PC-3 (cell line): ENCODE data around the gene JAKMIP2. TPM values are rescaled to one million over a fixed set of nuclear protein-coding genes. Genes with fewer than 3 reads are reported as not detected.

Experiments used
- ATAC-seq: fragments of 200-7000 bp; cut with Tn5 transposase; 2 replicates; pipeline ENCODE4 v1.9.1; 2020; ENCODE audit warnings: mild to moderate bottlenecking, moderate library complexity
- BruUV-seq: library from RNA; stranded (reverse); fragments of 400-500 nt; replicated peaks from 2 replicates; lab custom pipeline; 2021; lab: Mats Ljungman, UMichigan
- CTCF ChIA-PET: fragments of 300-600 bp; sonication (Branson Sonifier 250); formaldehyde crosslinking; loops from one replicate; lab custom pipeline; 2022; ENCODE audit warnings: antibody characterized with exemption; lab: Charles Lee
- POLR2A ChIA-PET: fragments of 300-600 bp; sonication (Branson Sonifier 250); formaldehyde crosslinking; loops from one replicate; lab custom pipeline; 2022; ENCODE audit warnings: antibody characterized with exemption; ENCODE audit not compliant: unreplicated experiment; lab: Charles Lee
- DNase-seq: peaks from one replicate; pipeline ENCODE4 v3.0.0-alpha.2; 2015
- H2AFZ ChIP-seq: fragments of 300-600 bp; sonication (generic); 2 replicates; pipeline ENCODE4 v1.6.0; 2016; ENCODE audit warnings: antibody characterized with exemption, low read length
- H3F3A ChIP-seq: fragments of 300-600 bp; sonication (generic); one replicate; pipeline ENCODE4 v1.6.0; 2017; ENCODE audit warnings: antibody characterized with exemption, low read length, control low read depth, mild to moderate bottlenecking; ENCODE audit not compliant: unreplicated experiment
- H3K27ac ChIP-seq: fragments of 300-600 bp; sonication (generic); 2 replicates; pipeline ENCODE4 v1.5.1; 2016; ENCODE audit warnings: mild to moderate bottlenecking, low read length
- H3K27me3 ChIP-seq: fragments of 300-600 bp; sonication (generic); 2 replicates; pipeline ENCODE4 v1.6.1; 2016; ENCODE audit warnings: low read length, mixed read lengths
- H3K36me3 ChIP-seq: fragments of 300-600 bp; sonication (generic); 2 replicates; pipeline ENCODE4 v1.6.1; 2016; ENCODE audit warnings: low read depth, mixed run types, low read length, mixed read lengths
- H3K4me1 ChIP-seq: fragments of 300-600 bp; sonication (generic); 2 replicates; pipeline ENCODE4 v1.5.1; 2016; ENCODE audit warnings: low read length; ENCODE audit not compliant: insufficient read depth
- H3K4me2 ChIP-seq: fragments of 300-600 bp; sonication (generic); 2 replicates; pipeline ENCODE4 v1.6.0; 2016; ENCODE audit warnings: low read length
- H3K4me3 ChIP-seq: fragments of 300-600 bp; sonication (generic); 2 replicates; pipeline ENCODE4 v1.5.1; 2016; ENCODE audit warnings: mild to moderate bottlenecking, low read length, mixed read lengths
- H3K79me2 ChIP-seq: fragments of 300-600 bp; sonication (generic); 2 replicates; pipeline ENCODE4 v1.6.1; 2017; ENCODE audit warnings: low read length, mixed read lengths
- H3K9ac ChIP-seq: fragments of 300-600 bp; sonication (generic); 2 replicates; pipeline ENCODE4 v1.6.0; 2016; ENCODE audit warnings: mild to moderate bottlenecking, low read length
- H3K9me2 ChIP-seq: fragments of 300-600 bp; sonication (generic); replicated peaks from 2 replicates; pipeline ENCODE4 v1.6.1; 2016; ENCODE audit warnings: mixed run types, low read length, mixed read lengths
- H3K9me3 ChIP-seq: fragments of 300-600 bp; sonication (generic); 2 replicates; pipeline ENCODE4 v1.6.1; 2016; ENCODE audit warnings: low read length, mixed read lengths
- H4K20me1 ChIP-seq: fragments of 300-600 bp; sonication (generic); 2 replicates; pipeline ENCODE4 v1.6.1; 2016; ENCODE audit warnings: low read length, mixed read lengths
- EZH2 ChIP-seq: fragments of 300-600 bp; sonication (generic); IDR thresholded peaks from one replicate; pipeline ENCODE4 v1.6.1; 2017; ENCODE audit warnings: antibody characterized with exemption, mild to moderate bottlenecking, low read length; ENCODE audit not compliant: unreplicated experiment
- EZH2phosphoT487 ChIP-seq: fragments of 300-600 bp; sonication (generic); IDR thresholded peaks from 2 replicates; pipeline ENCODE4 v1.6.1; 2018; ENCODE audit warnings: mild to moderate bottlenecking, antibody characterized with exemption, low read length, borderline replicate concordance
- intact Hi-C: fragments of 100-400 bp; cut with micrococcal nuclease; formaldehyde crosslinking; loops from 2 replicates; pipeline ENCODE4 v1.9.0; 2023
- total RNA-seq: library from RNA; depleted of rRNA; stranded (reverse); fragments of >200 nt; gene quantifications from 2 replicates; pipeline ENCODE4 v1.2.3, GENCODE V29; 2014
- TF ChIP-seq, protein P1 (sequence below): fragments of 300-600 bp; sonication (generic); conservative IDR thresholded peaks from 2 replicates; pipeline ENCODE4 v1.5.1; 2017; ENCODE audit warnings: antibody characterized with exemption, low read depth, mild to moderate bottlenecking, low read length

The JAKMIP2 gene
- total RNA-seq, 1 experiment from 2014 or later = 0.15 TPM

DNA sequence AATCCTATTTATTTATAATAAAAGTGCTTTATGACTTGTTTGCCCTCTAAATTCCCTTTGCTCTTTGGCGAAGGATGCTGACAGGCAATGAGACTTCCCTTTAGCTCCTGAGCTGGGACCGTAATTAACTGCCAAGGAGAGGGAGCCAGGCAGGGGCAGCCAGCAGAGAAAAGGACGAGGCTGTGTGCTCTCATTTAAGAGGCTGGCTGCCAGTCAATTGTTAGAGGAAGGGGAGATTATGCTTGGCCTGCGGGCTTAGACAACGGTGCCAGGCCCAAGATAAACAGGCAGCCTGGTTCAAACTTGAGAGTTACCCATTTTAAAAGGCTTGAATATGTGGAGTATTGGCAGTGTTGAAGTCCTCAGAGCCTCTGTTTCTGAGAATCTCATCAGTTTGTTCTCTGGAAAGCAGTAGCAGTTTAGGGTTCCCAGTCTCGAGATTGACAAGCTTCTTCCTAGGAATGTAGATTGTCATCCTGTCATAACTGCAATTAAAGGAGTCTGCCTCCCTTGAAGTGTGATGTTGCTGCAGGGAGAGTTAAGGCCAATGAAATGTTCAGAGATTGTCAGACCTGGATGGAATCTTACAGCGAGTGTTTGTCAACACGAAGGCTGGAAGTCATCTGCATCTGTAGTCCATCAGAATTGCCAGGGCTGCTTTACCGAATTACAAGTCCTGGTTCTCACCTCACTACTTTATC, 113.2 kb downstream of the JAKMIP2 start:
- H2AFZ ChIP-seq = no peak overlapping the region
- no peaks in the 10 kb centered on the region for H3K79me2 ChIP-seq
- no peak for DNase-seq
- no peaks in the 10 kb centered on the region for H3K4me1 ChIP-seq
- no peak overlapping the region for H3K27ac ChIP-seq
- intact Hi-C loops = no loop called here
- ChIA-PET POLR2A (no interaction called here), CTCF (interaction anchor here (0.7 kb wide), 1 partner anchor 24 kb away, joined by 4 read pairs; no protein-coding TSS in a partner anchor)
- H4K20me1 ChIP-seq = no peaks in the 10 kb centered on the region
- H3F3A ChIP-seq = no peaks in the 10 kb centered on the region
- ATAC-seq = no peak; the same call in 1 of the 2 replicates
- H3K9me3 ChIP-seq = no peaks in the 10 kb centered on the region
- no peak overlapping the region for H3K4me2 ChIP-seq
- H3K9me2 ChIP-seq = no peaks in the 10 kb centered on the region
- no peak overlapping the region for H3K9ac ChIP-seq
- no TSS peak for BruUV-seq
- H3K27me3 ChIP-seq = peaks cover 10% of the 10 kb centered on the region
- no peaks in the 10 kb centered on the region for H3K36me3 ChIP-seq
- H3K4me3 ChIP-seq = no peak overlapping the region
- TF ChIP-seq EZH2 = no peak
- no peak for TF ChIP-seq EZH2phosphoT487
- TF ChIP-seq, protein P1, sequence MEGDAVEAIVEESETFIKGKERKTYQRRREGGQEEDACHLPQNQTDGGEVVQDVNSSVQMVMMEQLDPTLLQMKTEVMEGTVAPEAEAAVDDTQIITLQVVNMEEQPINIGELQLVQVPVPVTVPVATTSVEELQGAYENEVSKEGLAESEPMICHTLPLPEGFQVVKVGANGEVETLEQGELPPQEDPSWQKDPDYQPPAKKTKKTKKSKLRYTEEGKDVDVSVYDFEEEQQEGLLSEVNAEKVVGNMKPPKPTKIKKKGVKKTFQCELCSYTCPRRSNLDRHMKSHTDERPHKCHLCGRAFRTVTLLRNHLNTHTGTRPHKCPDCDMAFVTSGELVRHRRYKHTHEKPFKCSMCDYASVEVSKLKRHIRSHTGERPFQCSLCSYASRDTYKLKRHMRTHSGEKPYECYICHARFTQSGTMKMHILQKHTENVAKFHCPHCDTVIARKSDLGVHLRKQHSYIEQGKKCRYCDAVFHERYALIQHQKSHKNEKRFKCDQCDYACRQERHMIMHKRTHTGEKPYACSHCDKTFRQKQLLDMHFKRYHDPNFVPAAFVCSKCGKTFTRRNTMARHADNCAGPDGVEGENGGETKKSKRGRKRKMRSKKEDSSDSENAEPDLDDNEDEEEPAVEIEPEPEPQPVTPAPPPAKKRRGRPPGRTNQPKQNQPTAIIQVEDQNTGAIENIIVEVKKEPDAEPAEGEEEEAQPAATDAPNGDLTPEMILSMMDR = no peak

DNA sequence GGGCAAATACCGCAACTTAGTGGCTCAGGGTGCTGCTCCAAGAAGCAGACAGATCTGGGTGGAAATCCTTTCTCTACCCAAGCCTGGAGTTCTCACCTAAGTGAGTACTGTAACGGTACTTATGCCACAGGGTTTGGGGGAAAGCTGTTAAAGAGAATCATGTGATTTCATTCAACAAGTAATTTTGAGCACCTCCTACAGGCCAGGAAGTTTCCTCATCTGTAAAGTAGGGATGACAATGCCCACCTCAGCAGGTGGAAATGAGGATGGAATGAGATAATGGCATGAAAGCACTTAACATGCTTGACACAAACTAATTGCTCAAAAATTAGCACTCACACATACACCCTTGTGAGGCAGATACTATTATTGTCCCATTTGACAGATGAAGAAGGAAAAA, 114.1 kb downstream of the JAKMIP2 start:
- Histone ChIP-seq H3K4me1 (no peaks in the 10 kb centered on the region), H3K79me2 (no peaks in the 10 kb centered on the region), H3K27me3 (peaks cover 3% of the 10 kb centered on the region; the same call in 1 of the 2 replicates), H3K4me3 (no peak overlapping the region), H3K9me3 (no peaks in the 10 kb centered on the region), H3K4me2 (no peak overlapping the region), H3K9ac (no peak overlapping the region), H3K9me2 (no peaks in the 10 kb centered on the region), H3K27ac (no peak overlapping the region), H2AFZ (no peak overlapping the region), H3F3A (no peaks in the 10 kb centered on the region), H4K20me1 (no peaks in the 10 kb centered on the region), H3K36me3 (no peaks in the 10 kb centered on the region)
- DNase-seq (no peak), ATAC-seq (no peak)
- POLR2A ChIA-PET = no interaction called here
- BruUV-seq = no TSS peak
- intact Hi-C loops = no loop called here
- TF ChIP-seq EZH2phosphoT487 (no peak), EZH2 (no peak)
- TF ChIP-seq, protein P1 = 0 out of 2 replicates have a peak, but pooled peaks have one; percentile 15
- CTCF ChIA-PET = interaction anchor here (0.7 kb wide), 1 partner anchor 25 kb away, joined by 4 read pairs; no protein-coding TSS in a partner anchor

DNA sequence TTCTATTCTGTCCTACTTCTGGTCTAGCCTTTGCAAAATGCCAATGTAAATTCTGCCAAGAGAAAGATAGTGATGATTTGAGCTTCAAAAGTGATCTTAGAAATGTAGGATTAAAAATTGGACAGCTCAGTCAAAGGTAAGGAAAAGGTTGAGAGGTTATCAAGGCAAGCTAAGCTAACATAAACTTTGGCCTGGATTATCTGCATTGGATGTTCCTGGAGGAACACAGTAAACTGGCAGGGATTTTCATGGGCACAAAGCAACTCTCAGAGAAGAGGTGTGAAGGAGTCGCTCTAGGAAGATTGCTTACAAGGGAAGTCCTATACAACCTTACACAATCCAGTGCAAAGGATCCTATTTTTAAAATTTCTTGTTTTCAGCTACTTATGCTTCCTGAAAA, 115.2 kb downstream of the JAKMIP2 start:
- BruUV-seq = no TSS peak
- Histone ChIP-seq H3K9me2 (no peaks in the 10 kb centered on the region), H4K20me1 (no peaks in the 10 kb centered on the region), H3K79me2 (no peaks in the 10 kb centered on the region), H3K9ac (no peak overlapping the region), H3K4me3 (no peak overlapping the region), H3K4me1 (no peaks in the 10 kb centered on the region), H3K4me2 (no peak overlapping the region), H2AFZ (no peak overlapping the region), H3F3A (no peaks in the 10 kb centered on the region), H3K9me3 (no peaks in the 10 kb centered on the region), H3K36me3 (no peaks in the 10 kb centered on the region), H3K27me3 (no peaks in the 10 kb centered on the region), H3K27ac (no peak overlapping the region)
- ATAC-seq (no peak), DNase-seq (no peak)
- ChIA-PET CTCF (no interaction called here), POLR2A (no interaction called here)
- intact Hi-C loops = no loop called here
- TF ChIP-seq, protein P1 = no peak
- TF ChIP-seq EZH2 (no peak), EZH2phosphoT487 (no peak)
